GM12801 (cell line): Measurements from ENCODE around the gene CDK14.

Experiments
- CTCF ChIP-seq: IDR thresholded peaks from one replicate; pipeline ENCODE4 v1.5.1; 2011; ENCODE audit warnings: control low read depth; ENCODE audit not compliant: insufficient read length; ENCODE audit errors: extremely low read depth

The CDK14 gene

GRCh38 chr7:91005024-91005423 lies 408.9 kb downstream of the CDK14 start:
- TF ChIP-seq CTCF, result no peak

GRCh38 chr7:91005841-91006240 lies 409.7 kb downstream of the CDK14 start:
- no peak for TF ChIP-seq CTCF

- TF ChIP-seq CTCF, result no peak
Measured at GRCh38 chr7:91007371-91007770, 411.2 kb downstream of the CDK14 start.

- no peak for TF ChIP-seq CTCF
Measured at GRCh38 chr7:91013078-91013477, 417.0 kb downstream of the CDK14 start.

- no peak for TF ChIP-seq CTCF
Measured at GRCh38 chr7:91019686-91020385, 423.7 kb downstream of the CDK14 start.

GRCh38 chr7:91020636-91021385 lies 424.7 kb downstream of the CDK14 start:
- no peak for TF ChIP-seq CTCF

- TF ChIP-seq CTCF, result no peak
Measured at GRCh38 chr7:91021956-91022355, 425.8 kb downstream of the CDK14 start.
